ENCODE data around the gene ANKRD1. TPM values are rescaled to one million over a fixed set of nuclear protein-coding genes. Genes with fewer than 3 reads are reported as not detected.

Gene ANKRD1
- total and polyA plus RNA-seq, 2 of the 8 experiments (the other 6 are each of a cell fraction or from before 2014, with no cell fraction given), result 0.03 TPM; not detected in 1

DNA sequence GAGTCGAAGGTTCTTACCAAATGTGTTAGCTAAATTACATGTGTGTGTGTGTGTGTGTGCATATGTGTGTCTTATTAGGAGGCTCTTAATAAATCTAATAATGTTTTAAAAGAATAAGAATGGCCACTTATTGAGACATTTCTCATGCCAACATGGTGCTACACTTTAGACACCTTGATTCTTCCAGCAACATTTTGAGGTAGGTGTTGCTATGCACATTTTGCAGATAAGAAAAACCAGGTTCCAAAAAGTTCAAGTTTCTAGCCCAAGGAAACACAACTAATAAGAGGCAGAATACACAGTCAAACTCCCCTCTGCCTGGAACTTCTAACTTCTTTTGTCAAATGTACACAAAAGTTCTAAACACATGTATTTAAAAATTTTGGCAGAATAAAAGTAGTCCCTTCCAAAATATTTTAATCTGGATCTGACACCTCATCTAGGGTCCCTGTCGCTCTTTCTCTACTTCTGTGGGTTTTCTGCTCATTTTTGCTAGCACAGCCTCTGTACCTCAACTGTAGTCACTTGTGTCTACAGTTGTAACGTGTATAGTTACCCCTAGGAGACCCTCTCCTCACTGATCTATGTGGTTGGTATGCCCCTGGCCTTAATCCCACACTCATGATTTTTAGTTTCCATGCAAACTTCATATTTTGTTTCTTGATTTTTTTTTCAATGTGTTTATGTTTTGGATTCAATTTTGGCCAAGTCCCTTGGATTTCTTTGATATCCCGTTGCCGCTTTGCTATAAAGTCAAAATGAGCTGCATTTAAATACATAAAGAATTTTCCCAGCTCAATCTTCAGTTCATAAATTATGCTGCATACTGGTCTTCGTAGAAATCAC, 4.3 kb downstream of the ANKRD1 start:
- no peaks in the 10 kb centered on the region for H3K79me1 ChIP-seq (ENCODE audit: low read depth, low read length)
- H3K36me3 ChIP-seq (ENCODE audit: control insufficient read depth in 2 of 4, insufficient read depth in 4 of 4, low read length in 3 of 4), result no peaks in the 10 kb centered on the region
- no peak overlapping the region for H3K4me3 ChIP-seq (ENCODE audit: extremely low read depth in 1 of 4, insufficient read depth in 2 of 4, low read depth in 3 of 4, low read length in 4 of 4)
- POLR2A ChIA-PET (ENCODE audit: partially characterized antibody), result interaction anchor here (1.0 kb wide), 1 partner anchor 23 kb away, joined by 3 read pairs; no protein-coding TSS in a partner anchor
- H2BK120ac ChIP-seq (replicated peaks; ENCODE audit: low read depth, low read length), result no peak overlapping the region
- WGBS, 2 experiments (ENCODE audit: extremely low coverage in 1 of 2, insufficient coverage in 1 of 2, insufficient read length in 1 of 2, insufficient replicate concordance in 2 of 2, low coverage in 1 of 2, low lambda C conversion rate in 2 of 2, missing lambda C conversion rate in 1 of 2), result 90% methylated on average over 6 of the region's 6 CpGs; no CpG with 5 or more reads in 1 of the 2 experiments
- H2AFZ ChIP-seq (ENCODE audit: low read length), result no peak overlapping the region
- CTCF ChIA-PET (ENCODE audit: partially characterized antibody), result interaction anchor here (0.6 to 4.2 kb wide), 8 partner anchors 25 to 382 kb away, joined by 3 to 13 read pairs (median 4); no protein-coding TSS in a partner anchor
- H3K79me2 ChIP-seq (ENCODE audit: control insufficient read depth in 1 of 2, insufficient read depth in 2 of 2, low read length in 2 of 2), result no peaks in the 10 kb centered on the region
- H3K4ac ChIP-seq (replicated peaks; ENCODE audit: insufficient read length, low read depth, low read length), result no peak overlapping the region
- FAIRE-seq, result no peak
- H4K5ac ChIP-seq (ENCODE audit: insufficient read length, low read depth, low read length), result no peak overlapping the region
- no peak overlapping the region for H3K4me2 ChIP-seq (ENCODE audit: insufficient read depth in 1 of 2, low read depth in 2 of 2, low read length in 2 of 2)
- H4K20me1 ChIP-seq (replicated peaks in 1 of 2; ENCODE audit: control insufficient read depth in 1 of 2, insufficient read depth in 2 of 2, low read length in 2 of 2), result peaks cover 2 to 3% of the 10 kb centered on the region in 2 experiments
- H3K18ac ChIP-seq (ENCODE audit: extremely low read depth, low read length), result no peak overlapping the region
- H2BK15ac ChIP-seq (ENCODE audit: low read length), result no peak overlapping the region
- no peaks in the 10 kb centered on the region for H3K23me2 ChIP-seq (ENCODE audit: low read depth, low read length)
- H3K4me1 ChIP-seq (replicated peaks in 1 of 4; ENCODE audit: control insufficient read depth in 3 of 4, insufficient read depth in 4 of 4, low read length in 3 of 4), result no peaks in the 10 kb centered on the region; a peak in 1 of 7 replicates
- H3K23ac ChIP-seq (ENCODE audit: insufficient read length), result no peak overlapping the region
- H3K27ac ChIP-seq (ENCODE audit: low read depth, low read length), result no peak overlapping the region
- no peak for TF ChIP-seq YY1 (IDR thresholded peaks at IDR 0.05; ENCODE audit: low read depth, low read length)
- no peak for TF ChIP-seq RBBP5 (IDR thresholded peaks at IDR 0.05; ENCODE audit: borderline replicate concordance, low read depth, low read length)
- TF ChIP-seq EZH2 (IDR thresholded peaks at IDR 0.05; ENCODE audit: low read depth, low read length, severe bottlenecking), result peak; percentile 34
- H3K14ac ChIP-seq (ENCODE audit: insufficient read length), result no peak overlapping the region
- no peak overlapping the region for H4K91ac ChIP-seq (replicated peaks; ENCODE audit: insufficient read length, low read length)
- peaks cover 74 to 94% (median 91%) of the 10 kb centered on the region in 4 experiments for H3K27me3 ChIP-seq (replicated peaks in 1 of 4; ENCODE audit: control insufficient read depth in 3 of 4, extremely low read depth in 1 of 4, insufficient read depth in 3 of 4, low read length in 3 of 4)
- H3K9ac ChIP-seq (replicated peaks in 1 of 4; ENCODE audit: extremely low read depth in 1 of 4, low read depth in 3 of 4, low read length in 3 of 4), result no peak overlapping the region
- no peak overlapping the region for H3K56ac ChIP-seq (replicated peaks; ENCODE audit: insufficient read length, low read depth, low read length)
- H3K9me3 ChIP-seq (ENCODE audit: insufficient read depth in 2 of 2, low read depth in 1 of 2, low read length in 1 of 2), result no peaks in the 10 kb centered on the region
- no peak overlapping the region for H2BK12ac ChIP-seq (ENCODE audit: low read depth, low read length)
- no peak for DNase-seq (ENCODE audit: low read depth in 1 of 2, low spot score in 2 of 2)
- no peak overlapping the region for H2BK20ac ChIP-seq (ENCODE audit: low read length)
- no peak overlapping the region for H2AK5ac ChIP-seq (ENCODE audit: low read depth, low read length)
- H2BK5ac ChIP-seq (ENCODE audit: low read depth, low read length), result no peak overlapping the region
- no peak overlapping the region for H4K8ac ChIP-seq (ENCODE audit: extremely low read depth, insufficient read depth, low read length)
